Thyroid gland (tissue), 4 donors: ENCODE results near the gene MAP1LC3A.

ENCODE experiments used
- POLR2A ChIP-seq, 2 donors: fragments of 450-650 bp; IDR thresholded peaks; one replicate each; pipeline ENCODE4 v1.6.1; 2017; ENCODE audit warnings: antibody characterized with exemption in 2 of 2, mild to moderate bottlenecking in 2 of 2, moderate library complexity in 1 of 2
- TF ChIP-seq, protein P1 (sequence below), 6 experiments: fragments of 200-600 bp in 3 of 6; fragments of 450-650 bp in 3 of 6; sonication (generic) in 3 of 6; IDR thresholded peaks; one replicate each; pipeline ENCODE4 v1.5.1; 2016 to 2019; ENCODE audit warnings: antibody characterized with exemption in 6 of 6, mild to moderate bottlenecking in 2 of 6, inconsistent platforms in 1 of 6, moderate library complexity in 1 of 6

DNA sequence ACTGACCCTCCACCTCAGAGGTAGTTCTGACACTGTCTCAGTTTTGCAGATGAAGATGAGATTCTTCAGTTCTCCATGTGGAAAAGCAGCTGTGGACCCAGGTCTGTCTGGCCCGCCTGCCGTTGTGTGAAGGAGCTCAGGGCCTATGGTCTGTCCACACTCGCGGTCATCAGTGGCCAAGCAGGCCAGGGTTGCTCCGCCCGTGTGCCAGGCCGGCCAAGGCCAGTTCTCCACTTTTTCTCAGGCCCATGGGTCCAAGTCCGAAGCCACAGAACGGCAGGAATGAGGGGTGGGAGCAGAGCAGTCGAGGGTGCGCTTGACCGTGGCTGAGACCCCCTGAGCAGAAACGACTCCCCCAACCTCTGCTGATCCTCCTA, 8.6 kb upstream of the MAP1LC3A start:
- TF ChIP-seq POLR2A (IDR thresholded peaks at IDR 0.05), result no peak
- TF ChIP-seq, protein P1, sequence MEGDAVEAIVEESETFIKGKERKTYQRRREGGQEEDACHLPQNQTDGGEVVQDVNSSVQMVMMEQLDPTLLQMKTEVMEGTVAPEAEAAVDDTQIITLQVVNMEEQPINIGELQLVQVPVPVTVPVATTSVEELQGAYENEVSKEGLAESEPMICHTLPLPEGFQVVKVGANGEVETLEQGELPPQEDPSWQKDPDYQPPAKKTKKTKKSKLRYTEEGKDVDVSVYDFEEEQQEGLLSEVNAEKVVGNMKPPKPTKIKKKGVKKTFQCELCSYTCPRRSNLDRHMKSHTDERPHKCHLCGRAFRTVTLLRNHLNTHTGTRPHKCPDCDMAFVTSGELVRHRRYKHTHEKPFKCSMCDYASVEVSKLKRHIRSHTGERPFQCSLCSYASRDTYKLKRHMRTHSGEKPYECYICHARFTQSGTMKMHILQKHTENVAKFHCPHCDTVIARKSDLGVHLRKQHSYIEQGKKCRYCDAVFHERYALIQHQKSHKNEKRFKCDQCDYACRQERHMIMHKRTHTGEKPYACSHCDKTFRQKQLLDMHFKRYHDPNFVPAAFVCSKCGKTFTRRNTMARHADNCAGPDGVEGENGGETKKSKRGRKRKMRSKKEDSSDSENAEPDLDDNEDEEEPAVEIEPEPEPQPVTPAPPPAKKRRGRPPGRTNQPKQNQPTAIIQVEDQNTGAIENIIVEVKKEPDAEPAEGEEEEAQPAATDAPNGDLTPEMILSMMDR (IDR thresholded peaks at IDR 0.05), result no peak
